ENCODE measurements around the gene FAM228A. TPM values are rescaled to one million over a fixed set of nuclear protein-coding genes. Genes with fewer than 3 reads are reported as not detected.
"Not testable (repeated sequence)": the region's sequence is repeated elsewhere in the genome, so short reads cannot be mapped to it uniquely, and the experiment has no call there.

FAM228A gene
- total RNA-seq (under 1 TPM in 4 of 5 donors, not detected in 1; 0.20 to 0.70 (median 0.40) TPM), total RNA-seq (0 to 0.36 (median 0.06) reads per million in 29 experiments)
- 0.13 TPM for total RNA-seq (2013)

- Mint-ChIP-seq H3K27me3 (peaks cover 0 to 11% of the 10 kb centered on the region in 2 donors), H3K4me1 (no peaks in the 10 kb centered on the region)
These were observed at the start of gene FAM228A for GRCh38 chr2:24174851-24175277. TSS of gene FAM228A (plus strand) at chr2:24175053. CDS start at chr2:24175481, 428 bp downstream.

GRCh38 chr2:24125956-24126355, 48.9 kb upstream of the FAM228A start:
- H3K4me3 ChIP-seq (ENCODE audit: control insufficient read depth in 1 of 2, extremely low read depth in 1 of 2, low read length in 1 of 2) = no peak overlapping the region
- no peak overlapping the region for H3K27ac Mint-ChIP-seq
- DNase-seq (no peak), ATAC-seq (replicated peaks in 1 of 4) (no peak)
- POLR2A ChIA-PET = no interaction called here
- H3K27me3 ChIP-seq (replicated peaks in 1 of 2; ENCODE audit: control insufficient read depth in 2 of 2, extremely low read depth in 1 of 2, insufficient read depth in 2 of 2, low read length in 1 of 2) = peaks cover 0 to 3% of the 10 kb centered on the region in 2 experiments
- H3K4me1 ChIP-seq (ENCODE audit: control insufficient read depth in 1 of 2, extremely low read depth in 1 of 2, insufficient read depth in 2 of 2, low read length in 2 of 2) = peaks cover 4 to 9% of the 10 kb centered on the region in 2 experiments
- no peak overlapping the region for H3K4me3 Mint-ChIP-seq
- peaks cover 3% of the 10 kb centered on the region for H3K36me3 Mint-ChIP-seq
- H3K9me3 ChIP-seq = no peaks in the 10 kb centered on the region
- no peak overlapping the region for H3K27ac ChIP-seq (ENCODE audit: low read length)
- no peaks in the 10 kb centered on the region for H3K36me3 ChIP-seq (ENCODE audit: control insufficient read depth in 2 of 2, extremely low read depth in 1 of 2, insufficient read depth in 1 of 2, low read length in 1 of 2)
- WGBS (ENCODE audit: insufficient coverage) = 60% methylated on average over 1 of the region's 1 CpG
- H3K4me1 Mint-ChIP-seq = peaks cover 15 to 19% (median 17%) of the 10 kb centered on the region in 3 donors
- CTCF ChIA-PET = no interaction called here
- no peaks in the 10 kb centered on the region for H3K9me3 Mint-ChIP-seq
- no peaks in the 10 kb centered on the region for H3K27me3 Mint-ChIP-seq

More at GRCh38 chr2:24174851-24175277, at the start of gene FAM228A:
- WGBS (ENCODE audit: insufficient coverage) = 66% methylated on average over 46 of the region's 46 CpGs
- Histone ChIP-seq H3K4me1 (ENCODE audit: control insufficient read depth in 1 of 2, extremely low read depth in 1 of 2, insufficient read depth in 2 of 2, low read length in 2 of 2) (no peaks in the 10 kb centered on the region), H3K27me3 (replicated peaks in 1 of 2; ENCODE audit: control insufficient read depth in 2 of 2, extremely low read depth in 1 of 2, insufficient read depth in 2 of 2, low read length in 1 of 2) (peaks cover 0 to 9% of the 10 kb centered on the region in 2 experiments), H3K9me3 (no peaks in the 10 kb centered on the region), H3K4me3 (ENCODE audit: control insufficient read depth in 1 of 2, extremely low read depth in 1 of 2, low read length in 1 of 2) (no peak within 1 kb of the TSS), H3K36me3 (ENCODE audit: control insufficient read depth in 2 of 2, extremely low read depth in 1 of 2, insufficient read depth in 1 of 2, low read length in 1 of 2) (no peaks in the 10 kb centered on the region), H3K27ac (ENCODE audit: low read length) (no peak within 1 kb of the TSS)
- DNase-seq (no peak), ATAC-seq (replicated peaks in 1 of 4) (no peak)
- ChIA-PET POLR2A (no interaction called here), CTCF (no interaction called here)
- Mint-ChIP-seq H3K27ac (no peak within 1 kb of the TSS), H3K9me3 (peaks cover 0 to 2% (median 0%) of the 10 kb centered on the region in 3 donors), H3K4me3 (no peak within 1 kb of the TSS), H3K36me3 (peaks cover 2% of the 10 kb centered on the region)

- H3K9me3 ChIP-seq = no peaks in the 10 kb centered on the region
- CTCF ChIA-PET = no interaction called here
- POLR2A ChIA-PET = interaction anchor here in 1 of 2 donors (0.6 kb wide), 1 partner anchor 132 kb away, joined by 3 read pairs; no protein-coding TSS in a partner anchor
- no peak for DNase-seq
- H3K36me3 Mint-ChIP-seq = peaks cover 11% of the 10 kb centered on the region
- WGBS (ENCODE audit: insufficient coverage) = no CpG with 5 or more reads among the region's 3 CpGs
- no peaks in the 10 kb centered on the region for H3K27me3 Mint-ChIP-seq
- no peak overlapping the region for H3K27ac Mint-ChIP-seq
- H3K4me3 ChIP-seq (ENCODE audit: control insufficient read depth in 1 of 2, extremely low read depth in 1 of 2, low read length in 1 of 2) = no peak overlapping the region
- H3K27me3 ChIP-seq (replicated peaks in 1 of 2; ENCODE audit: control insufficient read depth in 2 of 2, extremely low read depth in 1 of 2, insufficient read depth in 2 of 2, low read length in 1 of 2) = no peaks in the 10 kb centered on the region
- H3K4me1 Mint-ChIP-seq = peaks cover 0 to 7% (median 4%) of the 10 kb centered on the region in 3 donors
- no peak overlapping the region for H3K27ac ChIP-seq (ENCODE audit: low read length)
- no peaks in the 10 kb centered on the region for H3K4me1 ChIP-seq (ENCODE audit: control insufficient read depth in 1 of 2, extremely low read depth in 1 of 2, insufficient read depth in 2 of 2, low read length in 2 of 2)
- H3K9me3 Mint-ChIP-seq = peaks cover 0 to 13% (median 6%) of the 10 kb centered on the region in 3 donors
- no peak for ATAC-seq (replicated peaks in 1 of 4)
- no peaks in the 10 kb centered on the region for H3K36me3 ChIP-seq (ENCODE audit: control insufficient read depth in 2 of 2, extremely low read depth in 1 of 2, insufficient read depth in 1 of 2, low read length in 1 of 2)
- no peak overlapping the region for H3K4me3 Mint-ChIP-seq
These were observed 42.3 kb upstream of the FAM228A start for GRCh38 chr2:24132543-24132942.

- H3K4me1 ChIP-seq (ENCODE audit: control insufficient read depth in 1 of 2, extremely low read depth in 1 of 2, insufficient read depth in 2 of 2, low read length in 2 of 2); H3K4me1 Mint-ChIP-seq; POLR2A ChIA-PET; H3K4me3 Mint-ChIP-seq; ATAC-seq (replicated peaks in 1 of 4); DNase-seq; H3K4me3 ChIP-seq (ENCODE audit: control insufficient read depth in 1 of 2, extremely low read depth in 1 of 2, low read length in 1 of 2); H3K27me3 ChIP-seq (replicated peaks in 1 of 2; ENCODE audit: control insufficient read depth in 2 of 2, extremely low read depth in 1 of 2, insufficient read depth in 2 of 2, low read length in 1 of 2); H3K27ac Mint-ChIP-seq; H3K27me3 Mint-ChIP-seq; H3K36me3 ChIP-seq (ENCODE audit: control insufficient read depth in 2 of 2, extremely low read depth in 1 of 2, insufficient read depth in 1 of 2, low read length in 1 of 2); CTCF ChIA-PET; H3K9me3 Mint-ChIP-seq; H3K27ac ChIP-seq (ENCODE audit: low read length); H3K9me3 ChIP-seq: not testable (repeated sequence)
- 80% methylated on average over 2 of the region's 5 CpGs for WGBS (ENCODE audit: insufficient coverage)
- H3K36me3 Mint-ChIP-seq = peaks cover 26% of the 10 kb centered on the region
These were observed 34.5 kb upstream of the FAM228A start for GRCh38 chr2:24140305-24140704.

- ChIA-PET POLR2A (no interaction called here), CTCF (no interaction called here)
- H3K36me3 Mint-ChIP-seq = peaks cover 52% of the 10 kb centered on the region
- no peaks in the 10 kb centered on the region for H3K4me1 Mint-ChIP-seq
- ATAC-seq (replicated peaks in 1 of 4) (no peak), DNase-seq (no peak)
- Histone ChIP-seq H3K4me3 (ENCODE audit: control insufficient read depth in 1 of 2, extremely low read depth in 1 of 2, low read length in 1 of 2) (no peak overlapping the region), H3K9me3 (peaks cover 5% of the 10 kb centered on the region), H3K27ac (ENCODE audit: low read length) (no peak overlapping the region), H3K27me3 (replicated peaks in 1 of 2; ENCODE audit: control insufficient read depth in 2 of 2, extremely low read depth in 1 of 2, insufficient read depth in 2 of 2, low read length in 1 of 2) (no peaks in the 10 kb centered on the region), H3K4me1 (ENCODE audit: control insufficient read depth in 1 of 2, extremely low read depth in 1 of 2, insufficient read depth in 2 of 2, low read length in 2 of 2) (no peaks in the 10 kb centered on the region), H3K36me3 (ENCODE audit: control insufficient read depth in 2 of 2, extremely low read depth in 1 of 2, insufficient read depth in 1 of 2, low read length in 1 of 2) (peaks cover 0 to 3% of the 10 kb centered on the region in 2 donors)
- peaks cover 13 to 29% (median 15%) of the 10 kb centered on the region in 3 donors for H3K9me3 Mint-ChIP-seq
- H3K27ac Mint-ChIP-seq = no peak overlapping the region
- no peak overlapping the region for H3K4me3 Mint-ChIP-seq
- H3K27me3 Mint-ChIP-seq = no peaks in the 10 kb centered on the region
These were observed 27.5 kb upstream of the FAM228A start for GRCh38 chr2:24147364-24147763.

GRCh38 chr2:24152413-24153197, 22.2 kb upstream of the FAM228A start:
- H3K27me3 Mint-ChIP-seq = no peaks in the 10 kb centered on the region
- H3K9me3 ChIP-seq = peaks cover 5% of the 10 kb centered on the region

More at GRCh38 chr2:24152413-24153197, 22.2 kb upstream of the FAM228A start:
- ATAC-seq (replicated peaks in 1 of 4) (no peak), DNase-seq (no peak)
- no peaks in the 10 kb centered on the region for H3K27me3 ChIP-seq (replicated peaks in 1 of 2; ENCODE audit: control insufficient read depth in 2 of 2, extremely low read depth in 1 of 2, insufficient read depth in 2 of 2, low read length in 1 of 2)
- Mint-ChIP-seq H3K27ac (no peak overlapping the region), H3K36me3 (peaks cover 44% of the 10 kb centered on the region), H3K4me1 (no peaks in the 10 kb centered on the region), H3K9me3 (peaks cover 10 to 15% (median 11%) of the 10 kb centered on the region in 3 donors), H3K4me3 (no peak overlapping the region)
- ChIA-PET CTCF (no interaction called here), POLR2A (no interaction called here)
- no peaks in the 10 kb centered on the region for H3K36me3 ChIP-seq (ENCODE audit: control insufficient read depth in 2 of 2, extremely low read depth in 1 of 2, insufficient read depth in 1 of 2, low read length in 1 of 2)
- no peak overlapping the region for H3K4me3 ChIP-seq (ENCODE audit: control insufficient read depth in 1 of 2, extremely low read depth in 1 of 2, low read length in 1 of 2)
- no peak overlapping the region for H3K27ac ChIP-seq (ENCODE audit: low read length)
- no peaks in the 10 kb centered on the region for H3K4me1 ChIP-seq (ENCODE audit: control insufficient read depth in 1 of 2, extremely low read depth in 1 of 2, insufficient read depth in 2 of 2, low read length in 2 of 2)
- WGBS (ENCODE audit: insufficient coverage) = 96% methylated on average over 5 of the region's 5 CpGs
